DMS 273 (cell line): Measurements from ENCODE around the gene TTYH1.

Source experiments
- DNase-seq: peaks from one replicate; lab custom pipeline; 2025; ENCODE audit not compliant: unreplicated experiment; lab: John Stamatoyannopoulos, UW

TTYH1 gene

GRCh38 chr19:54391589-54392061 lies 23.6 kb upstream of the TTYH1 start:
- DNase-seq = no peak

- peak; percentile 53 for DNase-seq
These were observed 23.2 kb upstream of the TTYH1 start for GRCh38 chr19:54392105-54392504.

DNA sequence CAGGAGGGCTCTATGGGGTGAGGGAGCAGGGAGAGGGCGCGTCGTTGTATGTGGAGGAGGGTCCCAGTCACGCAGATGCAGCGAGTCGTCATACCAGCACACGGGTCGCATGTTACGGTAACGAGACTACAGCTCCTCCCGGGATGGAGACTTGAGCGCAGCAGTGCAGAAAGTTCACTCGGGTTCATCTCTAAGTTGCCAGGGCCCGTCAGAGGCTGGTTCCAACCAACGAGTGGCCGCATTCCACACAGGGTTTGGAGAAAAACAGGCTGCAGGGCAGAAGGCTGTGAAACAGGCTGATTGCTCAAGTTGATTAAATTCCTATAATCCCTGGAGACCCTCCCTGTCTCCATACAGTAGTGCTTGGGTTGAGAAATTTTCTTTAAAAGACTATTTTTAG lies 21.9 kb upstream of the TTYH1 start:
- no peak for DNase-seq

DNA sequence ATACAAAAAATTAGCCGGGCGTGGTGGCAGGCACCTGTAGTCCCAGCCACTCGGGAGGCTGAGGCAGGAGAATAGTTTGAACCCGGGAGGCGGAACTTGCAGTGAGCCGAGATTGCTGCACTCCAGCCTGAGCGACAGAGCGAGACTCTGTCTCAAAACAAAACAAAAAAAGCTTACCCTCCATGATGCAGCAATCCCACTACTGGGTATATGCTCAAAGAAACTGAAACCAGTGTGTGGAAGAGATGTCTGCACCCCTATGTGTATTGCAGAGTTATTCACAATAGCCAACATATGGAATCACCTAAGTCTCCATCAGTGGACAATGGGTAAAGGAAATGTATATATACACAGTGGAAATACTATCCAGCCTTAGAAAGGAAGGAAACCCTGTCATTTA lies 19.6 kb upstream of the TTYH1 start:
- DNase-seq = no peak

GRCh38 chr19:54399189-54399588 lies 16.1 kb upstream of the TTYH1 start:
- DNase-seq = no peak

DNA sequence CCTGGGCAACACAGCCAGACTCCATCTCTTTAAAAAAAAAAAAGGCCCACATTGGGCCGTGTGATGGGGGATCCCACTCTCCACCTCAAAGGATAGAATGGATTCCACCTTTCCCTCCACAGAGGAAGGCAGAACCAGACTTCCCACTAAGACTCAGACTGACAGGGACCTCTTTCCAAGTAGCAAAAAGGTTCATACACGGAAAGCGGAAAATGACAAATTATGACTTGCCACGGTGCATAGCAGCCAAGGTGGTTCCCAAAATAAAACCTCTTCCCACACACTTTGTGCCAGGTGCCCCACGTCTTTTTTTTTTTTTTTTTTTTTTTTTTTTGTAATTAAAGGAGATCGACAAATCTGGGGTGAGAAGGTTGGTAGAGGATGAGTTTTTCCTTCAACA lies 14.4 kb upstream of the TTYH1 start:
- no peak for DNase-seq

GRCh38 chr19:54403054-54403453 lies 12.2 kb upstream of the TTYH1 start:
- DNase-seq = no peak

- no peak for DNase-seq
These were observed 9.6 kb upstream of the TTYH1 start for GRCh38 chr19:54405628-54406027.

GRCh38 chr19:54407780-54408179 lies 7.5 kb upstream of the TTYH1 start:
- no peak for DNase-seq

GRCh38 chr19:54408456-54409026 lies 6.7 kb upstream of the TTYH1 start:
- DNase-seq = no peak

DNA sequence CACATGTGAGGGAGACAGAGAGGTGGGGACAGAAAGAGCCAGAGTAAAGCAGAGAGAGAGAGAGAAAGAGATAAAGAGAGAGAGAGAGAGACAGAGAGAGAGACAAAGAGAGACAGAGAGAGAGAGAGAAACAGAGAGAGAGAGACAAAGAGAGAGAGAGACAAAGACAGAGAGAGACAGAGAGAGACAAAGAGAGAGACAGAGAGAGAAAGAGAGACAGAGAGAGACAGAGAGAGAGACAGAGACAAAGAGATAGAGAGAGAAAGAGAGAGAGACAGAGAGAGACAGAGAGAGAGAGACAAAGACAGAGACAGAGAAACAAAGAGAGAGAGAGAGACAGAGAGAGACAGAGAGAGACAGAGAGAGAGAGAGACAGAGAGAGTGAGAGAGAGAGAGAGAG lies 4.2 kb upstream of the TTYH1 start:
- DNase-seq = no peak

- DNase-seq = no peak
These were observed 2.4 kb upstream of the TTYH1 start for GRCh38 chr19:54412877-54413276.

GRCh38 chr19:54414156-54414555 lies 1.1 kb upstream of the TTYH1 start:
- no peak for DNase-seq

DNA sequence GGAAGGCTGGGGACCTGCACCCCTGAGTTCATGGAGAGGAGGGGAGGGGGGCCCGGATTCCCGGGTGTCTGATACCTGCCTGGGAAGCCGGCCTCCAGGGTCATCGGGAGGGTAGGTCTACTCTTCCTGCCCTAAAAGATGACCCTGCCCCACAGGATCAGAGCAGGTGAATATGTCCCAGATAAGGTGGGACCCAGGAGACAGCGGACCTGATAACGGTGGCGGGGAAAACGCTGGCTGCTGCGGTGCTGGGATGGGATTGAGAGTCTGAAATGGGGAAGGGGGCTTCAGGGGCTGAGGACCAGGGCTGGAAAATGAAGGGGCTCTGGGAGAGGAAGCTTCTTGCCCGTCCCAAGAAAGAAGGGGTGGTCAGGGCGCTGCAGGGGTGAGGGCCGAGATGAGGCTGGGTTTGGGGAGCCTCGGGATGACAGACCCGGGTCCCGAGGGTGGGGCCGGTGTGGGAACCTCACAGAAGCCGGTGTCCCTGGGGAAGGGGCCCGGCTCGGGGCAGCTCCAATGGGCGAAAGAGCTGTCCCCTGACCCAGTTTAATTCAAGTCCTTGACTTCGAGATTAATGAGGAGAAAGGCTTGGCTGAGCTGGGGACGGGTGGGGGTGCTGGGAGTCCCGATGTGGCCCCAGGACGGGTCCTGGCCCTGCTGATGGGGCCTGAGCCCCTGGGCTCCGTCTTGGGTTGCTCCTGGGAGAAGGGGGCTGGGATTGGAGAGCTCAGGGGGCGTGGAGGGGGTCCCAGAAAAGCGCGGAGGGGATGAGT lies 823 bp downstream of the TTYH1 start:
- DNase-seq = no peak

- DNase-seq = no peak
These were observed 1.6 kb downstream of the TTYH1 start for GRCh38 chr19:54416695-54417491.

DNA sequence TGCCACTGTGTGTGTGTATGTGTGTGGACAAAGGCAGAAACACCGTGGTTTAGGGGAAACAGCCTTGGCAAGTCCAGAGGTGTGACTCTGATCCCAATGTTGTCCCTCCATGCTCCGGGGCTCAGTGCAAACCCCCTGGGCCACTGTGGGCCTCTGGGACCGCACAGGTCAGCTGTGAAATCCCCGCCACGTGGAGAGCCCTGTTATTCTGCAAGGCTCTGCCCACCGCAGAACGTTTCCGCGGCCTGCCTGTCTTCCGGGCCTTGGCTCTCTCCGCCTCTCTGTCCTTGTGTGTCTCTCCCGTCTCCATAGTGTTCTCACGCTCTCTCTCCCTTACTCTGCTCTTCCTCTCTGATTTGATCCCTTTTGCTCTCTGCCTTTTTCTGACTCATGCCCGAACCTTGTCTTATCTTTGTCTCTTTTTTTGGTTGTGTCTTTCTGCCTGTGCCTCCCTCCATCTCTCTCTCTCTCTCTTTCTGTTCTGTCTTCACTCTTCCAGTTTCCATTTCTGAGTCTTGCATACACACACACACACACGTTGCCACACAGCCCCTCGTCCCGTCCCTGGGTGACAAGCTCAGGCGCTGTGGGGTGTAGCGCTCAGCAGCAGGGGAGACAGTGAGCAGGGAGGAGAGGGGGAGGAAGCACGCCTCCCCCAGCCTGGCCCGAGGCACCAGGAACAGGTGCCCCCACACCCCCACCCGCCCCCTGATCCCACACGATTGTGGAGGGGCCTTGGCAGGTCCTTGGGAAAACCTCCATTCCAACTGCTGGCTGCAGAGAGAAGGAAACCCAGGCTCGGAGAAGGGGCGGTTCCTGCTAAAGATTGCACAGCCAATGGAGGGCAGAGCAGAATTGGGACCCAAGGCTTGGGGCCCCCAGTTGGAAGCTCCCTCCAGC lies 3.0 kb downstream of the TTYH1 start:
- DNase-seq = peak; percentile 27

DNA sequence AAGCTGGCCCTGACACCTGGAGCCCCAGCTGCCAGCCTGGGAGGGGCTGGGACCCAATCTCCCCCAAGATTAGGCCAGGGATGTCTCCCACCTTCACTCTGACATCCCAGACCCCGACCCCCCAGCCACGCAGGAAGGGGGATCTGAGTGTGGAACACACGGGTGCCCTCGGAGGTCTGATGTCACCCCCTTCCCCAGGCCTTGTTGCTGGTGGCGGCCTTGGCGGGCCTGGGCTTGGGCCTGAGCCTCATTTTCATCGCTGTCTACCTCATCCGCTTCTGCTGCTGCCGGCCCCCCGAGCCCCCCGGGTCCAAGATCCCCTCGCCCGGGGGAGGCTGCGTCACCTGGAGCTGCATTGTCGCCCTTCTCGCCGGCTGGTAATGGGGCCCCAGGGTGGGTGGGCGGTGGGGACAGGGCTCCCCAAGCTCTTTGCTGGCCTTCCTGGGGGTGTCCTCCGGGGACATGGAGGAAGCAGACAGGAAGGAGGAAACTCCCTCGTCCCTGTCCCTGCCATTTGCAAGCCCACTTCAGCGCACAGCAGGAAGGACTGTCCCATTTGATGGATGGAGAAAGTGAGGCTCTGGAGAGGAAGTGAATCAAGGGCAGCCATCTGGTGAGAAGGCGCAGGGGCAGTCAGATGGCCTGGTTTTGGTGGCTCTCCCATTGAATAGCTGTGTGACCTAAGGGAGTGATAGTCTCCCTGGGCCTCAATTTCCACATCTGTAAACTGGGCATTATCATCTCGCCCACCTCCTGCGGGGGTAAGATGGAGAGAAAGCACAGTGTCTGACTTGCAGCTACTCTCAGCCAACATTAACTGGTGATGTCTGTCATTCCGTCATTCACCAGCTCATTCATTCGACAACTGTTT lies 3.9 kb downstream of the TTYH1 start:
- DNase-seq = no peak

DNA sequence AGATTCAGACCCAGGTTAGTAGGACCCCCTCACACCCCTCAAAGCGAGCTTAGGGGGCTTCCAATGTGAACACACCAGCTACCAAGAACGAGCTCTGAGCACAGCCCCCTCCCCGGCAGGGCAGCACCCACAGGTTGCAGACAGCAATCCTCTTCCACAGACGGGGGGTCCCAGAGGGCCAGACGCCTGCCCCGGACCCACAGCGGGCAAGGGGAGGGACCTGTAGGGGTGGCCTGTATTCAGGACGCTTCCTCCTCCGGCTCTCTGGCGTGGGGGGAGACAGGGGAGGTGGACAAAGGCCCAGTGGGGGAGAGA lies 4.8 kb downstream of the TTYH1 start:
- DNase-seq = no peak

- peak; percentile 67 for DNase-seq
These were observed 5.3 kb downstream of the TTYH1 start for GRCh38 chr19:54420383-54421168.

DNA sequence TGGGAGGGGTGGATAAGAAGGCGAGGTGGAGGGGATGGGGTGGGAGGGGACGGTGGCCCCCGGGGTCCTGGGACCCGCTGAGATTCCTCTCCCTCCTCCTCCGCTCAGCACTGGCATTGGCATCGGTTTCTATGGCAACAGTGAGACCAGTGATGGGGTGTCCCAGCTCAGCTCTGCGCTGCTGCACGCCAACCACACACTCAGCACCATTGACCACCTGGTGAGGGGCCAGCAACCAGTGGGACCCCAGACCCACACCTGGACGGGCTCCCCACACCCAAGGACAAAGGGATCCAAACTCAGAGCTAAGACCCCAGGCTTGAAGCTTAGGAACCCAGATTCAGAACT lies 5.9 kb downstream of the TTYH1 start:
- DNase-seq = peak; percentile 67
